Loucy (cell line): ENCODE data around the gene KLHL6.

Experiments
- H2AFZ ChIP-seq: fragments of 200-600 bp; sonication (generic); 2 replicates; pipeline ENCODE4 v1.6.0; 2016; ENCODE audit warnings: antibody characterized with exemption, mild to moderate bottlenecking, low read length, moderate library complexity
- H3F3A ChIP-seq: fragments of 200-600 bp; 2 replicates; pipeline ENCODE4 v1.6.0; 2016; ENCODE audit warnings: antibody characterized with exemption, low read depth, mild to moderate bottlenecking
- H3K27me3 ChIP-seq: fragments of 200-600 bp; sonication (generic); 2 replicates; pipeline ENCODE4 v1.6.1; 2014; ENCODE audit warnings: low read length, mild to moderate bottlenecking; ENCODE audit not compliant: insufficient read depth, poor library complexity, severe bottlenecking
- H3K36me3 ChIP-seq: fragments of 200-600 bp; sonication (generic); 2 replicates; pipeline ENCODE4 v1.6.1; 2016; ENCODE audit warnings: low read length; ENCODE audit not compliant: insufficient read depth
- H3K4me1 ChIP-seq: fragments of 200-600 bp; sonication (generic); 2 replicates; pipeline ENCODE4 v1.5.1; 2014; ENCODE audit warnings: low read length, mild to moderate bottlenecking; ENCODE audit not compliant: insufficient read depth, poor library complexity, severe bottlenecking
- H3K4me2 ChIP-seq: fragments of 200-600 bp; sonication (generic); 2 replicates; pipeline ENCODE4 v1.6.0; 2014; ENCODE audit warnings: antibody characterized with exemption, low read length, low read depth, mild to moderate bottlenecking; ENCODE audit not compliant: poor library complexity, severe bottlenecking
- H3K4me3 ChIP-seq: fragments of 200-600 bp; sonication (generic); 2 replicates; pipeline ENCODE4 v1.5.1; 2014; ENCODE audit warnings: low read length, mild to moderate bottlenecking, mixed read lengths; ENCODE audit not compliant: poor library complexity, severe bottlenecking
- H3K79me2 ChIP-seq: fragments of 200-600 bp; sonication (generic); 2 replicates; pipeline ENCODE4 v1.6.1; 2014; ENCODE audit warnings: low read length; ENCODE audit not compliant: insufficient read depth
- H3K9ac ChIP-seq: fragments of 200-600 bp; sonication (generic); 2 replicates; pipeline ENCODE4 v1.6.0; 2014; ENCODE audit warnings: mild to moderate bottlenecking, low read depth, low read length, moderate library complexity; ENCODE audit not compliant: poor library complexity, severe bottlenecking
- H3K9me2 ChIP-seq: fragments of 200-600 bp; sonication (generic); replicated peaks from 2 replicates; pipeline ENCODE4 v1.6.1; 2016; ENCODE audit warnings: low read depth, low read length, mixed read lengths
- H3K9me3 ChIP-seq: fragments of 200-600 bp; sonication (generic); 2 replicates; pipeline ENCODE4 v1.6.1; 2014; ENCODE audit warnings: mild to moderate bottlenecking, antibody characterized with exemption, low read length, low read depth; ENCODE audit not compliant: insufficient read depth
- H4K20me1 ChIP-seq: fragments of 200-600 bp; sonication (generic); 2 replicates; pipeline ENCODE4 v1.6.0; 2014; ENCODE audit warnings: antibody characterized with exemption, low read length, mild to moderate bottlenecking; ENCODE audit not compliant: insufficient read depth, poor library complexity, severe bottlenecking
- EZH2phosphoT487 ChIP-seq: fragments of 200-600 bp; IDR thresholded peaks from 2 replicates; pipeline ENCODE4 v1.6.1; 2018; ENCODE audit warnings: antibody characterized with exemption, mild to moderate bottlenecking, moderate library complexity, borderline replicate concordance
- TF ChIP-seq, protein P1 (sequence below): fragments of 200-600 bp; sonication (generic); conservative IDR thresholded peaks from 2 replicates; pipeline ENCODE4 v1.5.1; 2014; ENCODE audit warnings: mild to moderate bottlenecking, antibody characterized with exemption, low read length

The KLHL6 gene

DNA sequence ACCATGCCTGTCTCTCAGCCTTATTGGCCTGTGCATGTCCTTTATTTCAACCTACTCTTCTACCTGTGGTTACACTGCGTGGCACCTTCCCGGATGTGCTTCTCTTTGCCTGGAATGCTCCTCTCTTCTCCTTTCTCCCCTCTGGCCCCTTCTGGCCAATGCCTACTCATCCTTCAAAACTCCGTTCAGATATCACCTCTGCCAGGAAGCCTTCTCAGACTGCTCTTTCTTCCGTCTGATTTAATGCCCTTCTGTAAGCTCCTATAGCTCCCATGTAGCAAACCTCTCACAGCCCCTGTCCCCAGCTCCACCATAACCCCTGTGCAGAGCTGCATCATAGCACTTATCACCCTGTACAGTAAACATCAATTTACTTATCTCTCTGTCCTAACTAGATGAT lies 13.2 kb downstream of the KLHL6 start:
- Histone ChIP-seq H3K9ac (peak overlapping the region; percentile 20), H3K27me3 (no peaks in the 10 kb centered on the region), H3K79me2 (peaks cover 100% of the 10 kb centered on the region), H3K9me2 (no peaks in the 10 kb centered on the region), H3K4me3 (peak overlapping the region; percentile 10), H3K36me3 (no peaks in the 10 kb centered on the region; the same call in 1 of the 2 replicates), H3K9me3 (no peaks in the 10 kb centered on the region), H3F3A (no peaks in the 10 kb centered on the region), H4K20me1 (peaks cover 82% of the 10 kb centered on the region), H2AFZ (no peak overlapping the region), H3K4me1 (peaks cover 63% of the 10 kb centered on the region), H3K4me2 (peak overlapping the region; percentile 31)
- TF ChIP-seq, protein P1, sequence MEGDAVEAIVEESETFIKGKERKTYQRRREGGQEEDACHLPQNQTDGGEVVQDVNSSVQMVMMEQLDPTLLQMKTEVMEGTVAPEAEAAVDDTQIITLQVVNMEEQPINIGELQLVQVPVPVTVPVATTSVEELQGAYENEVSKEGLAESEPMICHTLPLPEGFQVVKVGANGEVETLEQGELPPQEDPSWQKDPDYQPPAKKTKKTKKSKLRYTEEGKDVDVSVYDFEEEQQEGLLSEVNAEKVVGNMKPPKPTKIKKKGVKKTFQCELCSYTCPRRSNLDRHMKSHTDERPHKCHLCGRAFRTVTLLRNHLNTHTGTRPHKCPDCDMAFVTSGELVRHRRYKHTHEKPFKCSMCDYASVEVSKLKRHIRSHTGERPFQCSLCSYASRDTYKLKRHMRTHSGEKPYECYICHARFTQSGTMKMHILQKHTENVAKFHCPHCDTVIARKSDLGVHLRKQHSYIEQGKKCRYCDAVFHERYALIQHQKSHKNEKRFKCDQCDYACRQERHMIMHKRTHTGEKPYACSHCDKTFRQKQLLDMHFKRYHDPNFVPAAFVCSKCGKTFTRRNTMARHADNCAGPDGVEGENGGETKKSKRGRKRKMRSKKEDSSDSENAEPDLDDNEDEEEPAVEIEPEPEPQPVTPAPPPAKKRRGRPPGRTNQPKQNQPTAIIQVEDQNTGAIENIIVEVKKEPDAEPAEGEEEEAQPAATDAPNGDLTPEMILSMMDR: no peak
- no peak for TF ChIP-seq EZH2phosphoT487

DNA sequence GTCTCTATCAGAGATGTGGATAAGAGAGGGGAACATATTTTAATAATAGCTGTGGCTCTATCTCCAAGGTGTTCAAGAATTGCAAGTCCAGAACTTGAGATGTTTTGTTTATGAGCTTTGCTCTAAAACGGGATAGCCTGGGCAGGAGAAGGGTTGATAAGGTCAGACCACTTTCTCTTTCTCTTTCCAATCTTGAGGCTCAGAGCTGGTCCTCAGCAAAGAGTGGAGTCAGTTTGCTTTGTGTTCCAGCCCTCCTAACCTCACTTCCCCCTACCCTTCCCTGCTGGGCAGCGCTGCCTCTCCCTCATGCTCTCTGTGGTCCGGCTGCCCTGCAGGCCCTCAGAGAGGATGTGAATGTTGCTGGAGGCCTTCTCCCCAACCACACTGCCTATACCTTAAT lies 13.8 kb downstream of the KLHL6 start:
- Histone ChIP-seq H3K9me2 (no peaks in the 10 kb centered on the region), H3K79me2 (peaks cover 100% of the 10 kb centered on the region), H3K4me2 (peak overlapping the region; percentile 31), H2AFZ (no peak overlapping the region), H3K4me3 (no peak overlapping the region), H4K20me1 (peaks cover 79% of the 10 kb centered on the region), H3K36me3 (no peaks in the 10 kb centered on the region; the same call in 1 of the 2 replicates), H3K27me3 (no peaks in the 10 kb centered on the region), H3K9ac (no peak overlapping the region), H3K4me1 (peaks cover 59% of the 10 kb centered on the region), H3F3A (no peaks in the 10 kb centered on the region), H3K9me3 (no peaks in the 10 kb centered on the region)
- TF ChIP-seq, protein P1: no peak
- TF ChIP-seq EZH2phosphoT487: no peak

DNA sequence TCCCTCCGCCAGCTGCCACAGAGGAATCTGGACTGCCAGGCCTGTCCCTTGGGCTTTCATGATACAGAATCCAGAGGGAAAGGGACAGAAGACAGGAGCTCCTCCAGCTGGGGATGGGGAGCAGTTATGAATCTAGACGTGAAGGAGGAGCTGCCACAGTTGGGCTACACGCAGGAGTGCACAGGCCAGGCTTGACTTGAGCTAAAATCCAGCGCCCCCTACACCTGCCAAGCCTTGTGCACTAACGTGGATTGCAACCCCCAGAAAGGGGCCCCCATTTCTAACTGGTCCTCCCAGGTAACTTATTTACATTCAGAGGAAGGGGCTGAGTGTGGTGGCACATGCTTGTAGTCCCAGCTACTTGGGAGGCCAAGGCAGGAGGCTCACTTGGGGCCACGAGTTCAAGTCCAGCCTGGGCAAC lies 14.3 kb downstream of the KLHL6 start:
- H2AFZ ChIP-seq: no peak overlapping the region
- peaks cover 74% of the 10 kb centered on the region for H4K20me1 ChIP-seq
- no peaks in the 10 kb centered on the region for H3K9me3 ChIP-seq
- no peak overlapping the region for H3K9ac ChIP-seq
- H3K4me2 ChIP-seq: no peak overlapping the region
- no peaks in the 10 kb centered on the region for H3K9me2 ChIP-seq
- H3K27me3 ChIP-seq: no peaks in the 10 kb centered on the region
- TF ChIP-seq, protein P1: no peak
- no peak for TF ChIP-seq EZH2phosphoT487
- H3F3A ChIP-seq: no peaks in the 10 kb centered on the region
- H3K4me1 ChIP-seq: peaks cover 59% of the 10 kb centered on the region
- no peaks in the 10 kb centered on the region; the same call in 1 of the 2 replicates for H3K36me3 ChIP-seq
- no peak overlapping the region for H3K4me3 ChIP-seq
- H3K79me2 ChIP-seq: peaks cover 100% of the 10 kb centered on the region
